Endothelial cell (in vitro differentiated cells): ENCODE measurements around the gene ERGIC2. TPM values are rescaled to one million over a fixed set of nuclear protein-coding genes. Genes with fewer than 3 reads are reported as not detected.

ENCODE experiments used
- DNase-seq: peaks from one replicate; pipeline ENCODE4 v3.0.0; 2021; ENCODE audit warnings: low spot score
- H3K27ac Mint-ChIP-seq: one replicate; pipeline ENCODE4 v1.8.0; 2021; ENCODE audit warnings: mixed read lengths, inconsistent platforms; ENCODE audit not compliant: unreplicated experiment
- H3K27me3 Mint-ChIP-seq: one replicate; pipeline ENCODE4 v1.8.0; 2021; ENCODE audit warnings: mild to moderate bottlenecking, moderate library complexity, mixed read lengths, inconsistent platforms; ENCODE audit not compliant: unreplicated experiment
- H3K36me3 Mint-ChIP-seq: one replicate; pipeline ENCODE4 v1.8.0; 2021; ENCODE audit warnings: mild to moderate bottlenecking, low read depth, mixed read lengths, inconsistent platforms; ENCODE audit not compliant: unreplicated experiment
- H3K4me1 Mint-ChIP-seq: one replicate; pipeline ENCODE4 v1.8.0; 2021; ENCODE audit warnings: mild to moderate bottlenecking, mixed read lengths, inconsistent platforms; ENCODE audit not compliant: unreplicated experiment
- H3K4me3 Mint-ChIP-seq: one replicate; pipeline ENCODE4 v1.8.0; 2021; ENCODE audit warnings: mild to moderate bottlenecking, mixed read lengths, inconsistent platforms; ENCODE audit not compliant: unreplicated experiment
- H3K9me3 Mint-ChIP-seq: one replicate; pipeline ENCODE4 v1.8.0; 2021; ENCODE audit warnings: mixed read lengths, inconsistent platforms; ENCODE audit not compliant: unreplicated experiment
- total RNA-seq: library from RNA; stranded (reverse); fragmentation: NEBNext Ultra II Directional; extraction: Animal tissue kit (Norgen Biotek cat#: 25700); gene quantifications from one replicate; pipeline ENCODE4 v1.2.1, GENCODE V29; 2021; ENCODE audit not compliant: unreplicated experiment
- TF ChIP-seq, protein P1 (sequence below): fragments of 200-600 bp; sonication (generic); IDR thresholded peaks from one replicate; pipeline ENCODE4 v1.5.0; 2021; ENCODE audit warnings: antibody characterized with exemption; ENCODE audit not compliant: unreplicated experiment

ERGIC2 gene
- total RNA-seq, 1 donor from 2014 or later, result 44.4 TPM

DNA sequence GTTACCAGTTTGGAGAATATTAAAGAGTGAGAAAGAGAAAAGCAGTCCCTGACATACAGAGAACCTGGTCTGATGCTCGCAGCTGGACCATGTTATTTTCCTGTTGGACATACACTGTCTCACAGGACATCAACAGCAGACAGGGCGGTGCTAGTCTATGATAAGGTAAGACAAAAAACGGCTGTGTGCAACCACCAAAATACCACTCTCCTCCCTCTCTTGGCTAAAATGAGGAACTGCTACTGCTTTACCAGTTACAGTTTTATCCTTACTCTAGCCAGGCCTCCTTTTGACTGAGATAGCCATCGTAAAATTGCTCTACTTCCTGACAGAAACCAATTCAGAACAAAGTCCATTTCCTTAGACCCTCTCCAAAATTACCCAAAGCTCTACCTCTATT is 47.0 kb upstream of the ERGIC2 start:
- Mint-ChIP-seq H3K4me3 (no peak overlapping the region), H3K9me3 (no peaks in the 10 kb centered on the region), H3K4me1 (no peaks in the 10 kb centered on the region), H3K36me3 (no peaks in the 10 kb centered on the region), H3K27me3 (no peaks in the 10 kb centered on the region), H3K27ac (no peak overlapping the region)
- no peak for DNase-seq
- TF ChIP-seq, protein P1, sequence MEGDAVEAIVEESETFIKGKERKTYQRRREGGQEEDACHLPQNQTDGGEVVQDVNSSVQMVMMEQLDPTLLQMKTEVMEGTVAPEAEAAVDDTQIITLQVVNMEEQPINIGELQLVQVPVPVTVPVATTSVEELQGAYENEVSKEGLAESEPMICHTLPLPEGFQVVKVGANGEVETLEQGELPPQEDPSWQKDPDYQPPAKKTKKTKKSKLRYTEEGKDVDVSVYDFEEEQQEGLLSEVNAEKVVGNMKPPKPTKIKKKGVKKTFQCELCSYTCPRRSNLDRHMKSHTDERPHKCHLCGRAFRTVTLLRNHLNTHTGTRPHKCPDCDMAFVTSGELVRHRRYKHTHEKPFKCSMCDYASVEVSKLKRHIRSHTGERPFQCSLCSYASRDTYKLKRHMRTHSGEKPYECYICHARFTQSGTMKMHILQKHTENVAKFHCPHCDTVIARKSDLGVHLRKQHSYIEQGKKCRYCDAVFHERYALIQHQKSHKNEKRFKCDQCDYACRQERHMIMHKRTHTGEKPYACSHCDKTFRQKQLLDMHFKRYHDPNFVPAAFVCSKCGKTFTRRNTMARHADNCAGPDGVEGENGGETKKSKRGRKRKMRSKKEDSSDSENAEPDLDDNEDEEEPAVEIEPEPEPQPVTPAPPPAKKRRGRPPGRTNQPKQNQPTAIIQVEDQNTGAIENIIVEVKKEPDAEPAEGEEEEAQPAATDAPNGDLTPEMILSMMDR, result peak; percentile 30

DNA sequence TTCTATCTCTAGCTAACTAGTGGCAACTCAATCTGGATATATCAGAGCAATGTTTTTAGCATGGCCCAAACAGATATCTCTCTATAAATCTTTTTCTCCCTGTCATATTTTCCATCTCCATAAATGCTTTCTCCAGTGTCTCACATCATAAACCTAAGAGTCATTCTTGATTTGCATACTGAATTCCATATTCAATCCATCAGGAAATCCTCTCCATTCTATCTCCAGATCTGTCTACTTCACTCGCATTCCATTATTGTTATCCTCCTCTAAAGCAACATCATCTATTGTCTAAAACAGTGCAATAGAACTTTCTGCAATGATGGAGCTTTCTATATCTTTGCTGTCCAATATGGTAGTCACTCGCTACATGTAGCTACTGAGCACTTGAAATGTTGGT is 45.5 kb upstream of the ERGIC2 start:
- Mint-ChIP-seq H3K9me3 (no peaks in the 10 kb centered on the region), H3K4me1 (no peaks in the 10 kb centered on the region), H3K36me3 (no peaks in the 10 kb centered on the region), H3K27ac (no peak overlapping the region), H3K4me3 (no peak overlapping the region), H3K27me3 (no peaks in the 10 kb centered on the region)
- TF ChIP-seq, protein P1, result no peak
- no peak for DNase-seq

DNA sequence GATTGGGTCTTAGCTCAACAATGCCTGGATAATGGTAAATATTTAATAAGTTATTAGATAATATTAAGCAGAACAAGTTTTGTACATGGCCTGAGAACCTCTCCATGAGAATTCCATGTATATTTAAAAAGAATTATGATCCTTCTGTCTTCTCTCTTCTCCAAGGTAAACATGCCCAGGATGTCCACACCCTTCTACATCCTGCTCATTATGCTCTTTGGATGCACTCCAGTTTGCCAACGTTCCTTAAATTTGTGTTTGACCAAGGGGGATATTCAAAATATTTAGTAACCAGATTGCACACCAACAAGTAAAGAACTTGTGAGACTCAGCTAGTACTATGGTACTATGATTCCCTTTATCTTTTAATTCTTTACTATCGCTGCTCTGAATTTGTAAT is 44.8 kb upstream of the ERGIC2 start:
- H3K9me3 Mint-ChIP-seq, result no peaks in the 10 kb centered on the region
- no peaks in the 10 kb centered on the region for H3K27me3 Mint-ChIP-seq
- no peaks in the 10 kb centered on the region for H3K4me1 Mint-ChIP-seq
- no peak overlapping the region for H3K4me3 Mint-ChIP-seq
- TF ChIP-seq, protein P1, result no peak
- no peak for DNase-seq
- H3K27ac Mint-ChIP-seq, result no peak overlapping the region
- H3K36me3 Mint-ChIP-seq, result no peaks in the 10 kb centered on the region

DNA sequence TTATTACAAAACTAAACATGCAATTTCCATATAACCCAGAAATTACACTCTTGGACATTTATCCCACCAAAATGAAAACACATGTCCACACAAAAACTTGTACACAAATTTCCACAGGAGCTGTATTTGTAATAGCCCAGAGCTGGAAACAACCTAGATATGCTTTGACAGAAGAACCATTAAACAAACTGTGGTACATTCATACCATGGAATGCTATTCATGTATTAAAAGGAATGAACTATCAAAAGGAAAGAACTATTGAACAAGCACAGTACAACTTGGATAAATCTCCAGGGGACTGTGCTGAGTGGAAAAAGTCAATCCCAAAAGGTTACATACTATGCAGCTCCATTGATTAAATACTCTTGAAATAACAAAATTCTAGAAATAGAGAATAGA is 35.8 kb upstream of the ERGIC2 start:
- no peak for DNase-seq
- Mint-ChIP-seq H3K4me3 (no peak overlapping the region), H3K36me3 (peaks cover 8% of the 10 kb centered on the region), H3K27ac (no peak overlapping the region), H3K27me3 (peaks cover 2% of the 10 kb centered on the region), H3K4me1 (peaks cover 6% of the 10 kb centered on the region), H3K9me3 (no peaks in the 10 kb centered on the region)
- TF ChIP-seq, protein P1, result no peak

DNA sequence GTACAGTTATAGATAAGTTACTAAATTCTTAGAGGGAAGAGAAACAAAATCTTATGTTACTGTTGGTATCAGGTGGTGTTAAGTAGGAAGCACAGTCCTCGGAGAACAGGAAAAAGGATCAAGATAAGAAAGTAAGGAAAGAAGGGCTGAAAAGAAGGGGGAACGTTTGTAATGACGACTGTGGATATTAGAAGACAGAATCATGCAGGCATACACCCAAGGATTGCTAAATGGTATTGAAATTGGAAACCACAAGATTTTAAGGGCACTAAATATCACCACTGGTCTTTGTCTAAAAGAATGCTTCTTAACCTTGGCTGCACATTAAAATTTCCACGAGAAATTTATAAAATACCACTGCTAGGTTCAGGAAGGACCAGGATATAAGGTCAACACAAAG is 34.1 kb upstream of the ERGIC2 start:
- Mint-ChIP-seq H3K9me3 (no peaks in the 10 kb centered on the region), H3K27me3 (peaks cover 2% of the 10 kb centered on the region), H3K36me3 (peaks cover 8% of the 10 kb centered on the region), H3K4me3 (no peak overlapping the region), H3K4me1 (peaks cover 6% of the 10 kb centered on the region), H3K27ac (no peak overlapping the region)
- TF ChIP-seq, protein P1, result no peak
- no peak for DNase-seq
